Bronchial epithelial cell (primary cell): ENCODE results near the gene CNTN5. TPM values are rescaled to one million over a fixed set of nuclear protein-coding genes. Genes with fewer than 3 reads are reported as not detected.

Source experiments
- DNase-seq: peaks from one replicate; pipeline ENCODE4 v3.0.0-alpha.2; 2010; ENCODE audit warnings: low read depth
- FAIRE-seq: peaks from 2 replicates; lab custom pipeline; 2011; peaks lifted over from hg19 to GRCh38; lab: Jason Lieb, UNC
- H3K27me3 ChIP-seq: 2 replicates; pipeline ENCODE4 v1.5.1; 2011; ENCODE audit warnings: low read length; ENCODE audit not compliant: control insufficient read depth, insufficient read depth
- H3K36me3 ChIP-seq: 2 replicates; pipeline ENCODE4 v1.5.1; 2011; ENCODE audit warnings: low read length; ENCODE audit not compliant: control insufficient read depth, insufficient read depth
- H3K4me3 ChIP-seq: 2 replicates; pipeline ENCODE4 v1.5.1; 2011; ENCODE audit warnings: mild to moderate bottlenecking, low read depth, low read length, control low read depth
- total RNA-seq: library from RNA; depleted of rRNA; stranded (reverse); fragments of >200 nt; gene quantifications from 2 replicates; pipeline ENCODE4 v1.2.1, GENCODE V29; 2014
- TF ChIP-seq, protein P1 (sequence below): IDR thresholded peaks from 2 replicates; pipeline ENCODE4 v1.5.1; 2011; ENCODE audit warnings: mild to moderate bottlenecking, moderate library complexity, low read length, control low read depth, inconsistent platforms; ENCODE audit not compliant: insufficient read depth, severe bottlenecking

CNTN5 gene
- total RNA-seq, 1 donor from 2014 or later, result not detected

DNA sequence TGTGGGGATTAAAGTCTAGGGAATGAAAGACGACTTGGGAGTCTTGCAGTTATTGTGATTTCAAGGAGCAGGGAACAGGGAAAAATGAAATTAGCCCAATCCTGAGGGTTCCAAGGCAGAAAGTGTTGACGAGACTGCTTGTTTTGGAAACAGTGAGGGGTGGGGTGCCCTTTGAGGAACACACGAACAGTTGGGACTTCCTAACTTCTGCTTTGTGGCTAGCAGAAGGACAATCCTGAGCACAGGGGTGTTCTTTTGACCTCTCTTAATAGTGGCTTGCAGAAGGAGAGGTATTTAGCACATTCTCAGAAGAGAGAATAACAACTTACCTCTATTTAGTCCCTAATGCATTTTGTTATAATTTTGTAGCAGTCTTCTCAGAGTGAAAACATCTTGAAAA lies 1120.5 kb downstream of the CNTN5 start:
- FAIRE-seq (no peak), DNase-seq (no peak)
- Histone ChIP-seq H3K27me3 (no peaks in the 10 kb centered on the region), H3K4me3 (no peak overlapping the region), H3K36me3 (no peaks in the 10 kb centered on the region)
- TF ChIP-seq, protein P1, sequence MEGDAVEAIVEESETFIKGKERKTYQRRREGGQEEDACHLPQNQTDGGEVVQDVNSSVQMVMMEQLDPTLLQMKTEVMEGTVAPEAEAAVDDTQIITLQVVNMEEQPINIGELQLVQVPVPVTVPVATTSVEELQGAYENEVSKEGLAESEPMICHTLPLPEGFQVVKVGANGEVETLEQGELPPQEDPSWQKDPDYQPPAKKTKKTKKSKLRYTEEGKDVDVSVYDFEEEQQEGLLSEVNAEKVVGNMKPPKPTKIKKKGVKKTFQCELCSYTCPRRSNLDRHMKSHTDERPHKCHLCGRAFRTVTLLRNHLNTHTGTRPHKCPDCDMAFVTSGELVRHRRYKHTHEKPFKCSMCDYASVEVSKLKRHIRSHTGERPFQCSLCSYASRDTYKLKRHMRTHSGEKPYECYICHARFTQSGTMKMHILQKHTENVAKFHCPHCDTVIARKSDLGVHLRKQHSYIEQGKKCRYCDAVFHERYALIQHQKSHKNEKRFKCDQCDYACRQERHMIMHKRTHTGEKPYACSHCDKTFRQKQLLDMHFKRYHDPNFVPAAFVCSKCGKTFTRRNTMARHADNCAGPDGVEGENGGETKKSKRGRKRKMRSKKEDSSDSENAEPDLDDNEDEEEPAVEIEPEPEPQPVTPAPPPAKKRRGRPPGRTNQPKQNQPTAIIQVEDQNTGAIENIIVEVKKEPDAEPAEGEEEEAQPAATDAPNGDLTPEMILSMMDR, result no peak

DNA sequence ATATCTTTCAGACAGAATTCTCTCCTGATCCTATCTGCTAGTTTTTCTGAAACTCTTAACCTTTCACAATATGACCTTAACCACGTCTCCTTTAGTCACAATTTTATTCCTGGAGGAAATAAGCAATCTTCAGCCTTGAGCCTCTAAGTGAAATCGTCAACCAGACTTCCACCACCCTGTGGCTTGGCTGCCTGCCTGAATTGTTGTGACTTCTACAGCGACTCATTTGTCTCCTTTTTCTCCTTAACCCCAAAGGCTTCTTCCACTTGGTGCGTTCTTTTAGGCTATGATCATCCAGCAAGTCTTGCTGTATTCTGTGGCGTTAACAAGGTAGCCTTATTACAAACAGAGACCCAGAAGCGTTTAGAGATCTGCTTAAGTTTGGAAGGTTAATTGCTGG lies 1131.2 kb downstream of the CNTN5 start:
- TF ChIP-seq, protein P1, result no peak
- FAIRE-seq (no peak), DNase-seq (peak; percentile 22)
- H3K4me3 ChIP-seq, result no peak overlapping the region
- no peaks in the 10 kb centered on the region for H3K36me3 ChIP-seq
- no peaks in the 10 kb centered on the region for H3K27me3 ChIP-seq

DNA sequence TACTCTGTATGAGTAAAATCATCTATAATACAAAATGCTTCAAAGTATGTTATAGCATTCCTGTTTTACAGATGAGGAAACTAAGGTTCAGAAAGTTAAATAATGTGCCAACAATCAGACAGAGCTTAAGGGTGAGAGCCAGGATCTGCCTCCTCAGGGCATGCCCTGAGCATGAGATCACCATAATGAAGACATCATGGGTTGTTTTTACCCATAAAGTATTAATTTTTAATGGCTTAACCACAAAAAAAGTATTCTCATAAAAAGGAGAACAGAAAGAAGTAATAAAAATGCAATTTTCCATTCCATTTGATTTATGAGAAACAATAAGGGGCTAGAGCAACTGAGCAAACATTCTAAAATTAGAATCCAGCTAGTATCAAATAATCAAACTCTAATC lies 1132.0 kb downstream of the CNTN5 start:
- H3K27me3 ChIP-seq, result no peaks in the 10 kb centered on the region
- FAIRE-seq (no peak), DNase-seq (no peak)
- H3K4me3 ChIP-seq, result no peak overlapping the region
- no peaks in the 10 kb centered on the region for H3K36me3 ChIP-seq
- TF ChIP-seq, protein P1, result no peak

DNA sequence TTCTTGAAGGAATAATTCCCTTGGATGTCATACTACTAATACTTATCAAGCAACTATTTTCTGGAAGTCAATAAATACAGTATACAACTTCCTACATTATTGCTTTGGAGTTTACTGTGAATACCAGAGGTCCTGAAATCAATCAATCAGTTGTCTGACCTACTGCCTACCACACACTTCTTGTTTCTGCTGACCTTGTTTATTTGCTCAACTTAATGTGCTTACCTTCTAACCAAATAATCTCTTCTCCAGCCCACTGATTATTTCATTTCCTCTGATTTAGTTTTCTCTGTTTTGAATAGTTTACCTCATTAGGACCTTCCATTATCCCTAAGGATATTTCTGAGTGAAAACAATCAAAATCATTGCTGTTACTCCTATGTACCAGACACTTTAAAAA lies 1142.7 kb downstream of the CNTN5 start:
- Histone ChIP-seq H3K4me3 (no peak overlapping the region), H3K27me3 (no peaks in the 10 kb centered on the region), H3K36me3 (no peaks in the 10 kb centered on the region)
- FAIRE-seq (no peak), DNase-seq (no peak)
- TF ChIP-seq, protein P1, result no peak

DNA sequence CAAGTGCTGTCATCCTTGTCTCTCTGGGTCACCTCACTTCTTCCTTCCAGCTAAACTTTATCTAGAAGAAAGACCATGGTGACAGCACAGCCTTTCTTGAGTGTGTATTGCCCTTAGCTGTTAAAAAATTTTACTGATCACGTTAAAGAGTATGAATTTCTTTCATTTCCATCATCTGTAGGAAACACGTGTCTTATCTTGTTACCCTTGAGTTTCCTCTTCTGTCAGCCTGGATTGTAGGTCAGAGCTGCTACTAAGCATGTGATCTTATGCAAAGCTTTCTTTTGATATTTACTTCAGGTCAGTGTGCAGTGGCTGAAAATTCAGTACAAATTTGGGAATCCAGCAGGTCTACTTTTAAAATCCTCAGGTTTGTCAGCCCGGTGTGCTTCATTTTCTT lies 1154.1 kb downstream of the CNTN5 start:
- Histone ChIP-seq H3K27me3 (no peaks in the 10 kb centered on the region), H3K4me3 (no peak overlapping the region), H3K36me3 (no peaks in the 10 kb centered on the region)
- DNase-seq (no peak), FAIRE-seq (no peak)
- TF ChIP-seq, protein P1, result no peak

DNA sequence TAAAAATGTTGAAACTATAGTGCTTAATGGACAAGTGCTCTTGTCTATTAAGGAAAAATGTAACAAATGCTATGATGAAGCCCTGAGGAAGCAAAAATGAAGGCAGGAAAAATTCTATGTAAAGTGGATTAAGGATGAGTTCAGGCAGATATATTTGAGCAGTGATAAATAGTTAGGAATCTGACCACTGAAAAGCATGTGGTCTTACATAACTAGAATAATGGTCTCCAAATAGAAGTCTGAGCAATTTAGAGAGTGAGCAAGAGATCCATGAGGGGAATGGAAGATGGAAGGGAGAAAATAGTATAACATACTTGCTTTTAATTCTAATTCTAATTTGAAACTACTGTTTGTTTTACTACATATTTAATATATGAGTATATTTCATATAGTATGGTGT lies 1155.7 kb downstream of the CNTN5 start:
- DNase-seq, result no peak
- TF ChIP-seq, protein P1, result no peak
- H3K27me3 ChIP-seq, result no peaks in the 10 kb centered on the region

More for the DNA sequence above, 1155.7 kb downstream of the CNTN5 start:
- no peaks in the 10 kb centered on the region for H3K36me3 ChIP-seq
- FAIRE-seq, result no peak
- H3K4me3 ChIP-seq, result no peak overlapping the region
